Liver (tissue), 9 donors: ENCODE data around the gene SLC2A1. TPM values are rescaled to one million over a fixed set of nuclear protein-coding genes. Genes with fewer than 3 reads are reported as not detected.

ENCODE experiments used
- DNase-seq: peaks from one replicate; pipeline ENCODE4 v3.0.0-alpha.2; 2017; ENCODE audit warnings: low spot score
- H3K27ac ChIP-seq, 2 donors: one replicate each; pipeline ENCODE4 v1.7.0; 2013; ENCODE audit warnings: inconsistent platforms in 2 of 2, low read length in 2 of 2, control low read depth in 1 of 2, low read depth in 1 of 2, mild to moderate bottlenecking in 1 of 2
- H3K27me3 ChIP-seq, 4 donors: one replicate each; pipeline versions ENCODE4 v1.6.1 to v1.7.0; 2013; ENCODE audit warnings: low read length in 3 of 4, inconsistent platforms in 1 of 4, mild to moderate bottlenecking in 1 of 4, moderate library complexity in 1 of 4; ENCODE audit not compliant: control insufficient read depth in 4 of 4, insufficient read depth in 4 of 4
- H3K36me3 ChIP-seq, 4 donors: one replicate each; pipeline versions ENCODE4 v1.6.1 to v1.7.0; 2013; ENCODE audit warnings: low read length in 3 of 4, mild to moderate bottlenecking in 3 of 4, low read depth in 1 of 4, moderate library complexity in 1 of 4; ENCODE audit not compliant: control insufficient read depth in 4 of 4, insufficient read depth in 3 of 4
- H3K4me1 ChIP-seq, 4 donors: one replicate each; pipeline versions ENCODE4 v1.6.1 to v1.7.0; 2013; ENCODE audit warnings: low read length in 3 of 4, mild to moderate bottlenecking in 3 of 4, moderate library complexity in 1 of 4; ENCODE audit not compliant: control insufficient read depth in 4 of 4, insufficient read depth in 4 of 4
- H3K4me3 ChIP-seq, 3 donors: one replicate each; pipeline versions ENCODE4 v1.6.1 to v1.7.0; 2013; ENCODE audit warnings: low read length in 3 of 3, control low read depth in 1 of 3, low read depth in 1 of 3, mild to moderate bottlenecking in 1 of 3
- H3K9ac ChIP-seq, 2 donors: one replicate each; pipeline ENCODE4 v1.7.0; 2013; ENCODE audit warnings: low read length in 2 of 2, mild to moderate bottlenecking in 2 of 2, moderate library complexity in 2 of 2, control low read depth in 1 of 2, low read depth in 1 of 2
- H3K9me3 ChIP-seq, 4 donors: one replicate each; pipeline versions ENCODE4 v1.6.1 to v1.7.0; 2013; ENCODE audit warnings: low read length in 3 of 4; ENCODE audit not compliant: control insufficient read depth in 4 of 4
- ATF3 ChIP-seq: IDR thresholded peaks from 2 replicates; pipeline ENCODE4 v1.6.1; 2016; ENCODE audit warnings: antibody characterized with exemption
- EGR1 ChIP-seq, 2 donors: IDR thresholded peaks; 2 replicates each; pipeline ENCODE4 v1.6.1; 2016 to 2018; ENCODE audit warnings: antibody characterized with exemption in 2 of 2, low read depth in 2 of 2
- FOXA1 ChIP-seq: IDR thresholded peaks from 2 replicates; pipeline ENCODE4 v1.6.1; 2016; ENCODE audit warnings: antibody characterized with exemption
- FOXA2 ChIP-seq: IDR thresholded peaks from 2 replicates; pipeline ENCODE4 v1.6.1; 2016; ENCODE audit warnings: antibody characterized with exemption
- GABPA ChIP-seq, 2 donors: IDR thresholded peaks in 1 of 2; conservative IDR thresholded peaks in 1 of 2; 2 replicates each; pipeline ENCODE4 v1.6.1; 2016; ENCODE audit warnings: antibody characterized with exemption in 2 of 2, mild to moderate bottlenecking in 1 of 2, moderate library complexity in 1 of 2
- HNF4A ChIP-seq, 2 donors: conservative IDR thresholded peaks; 2 replicates each; pipeline ENCODE4 v1.6.1; 2016; ENCODE audit warnings: antibody characterized with exemption in 2 of 2, mild to moderate bottlenecking in 2 of 2
- HNF4G ChIP-seq: IDR thresholded peaks from 2 replicates; pipeline ENCODE4 v1.6.1; 2016; ENCODE audit warnings: antibody characterized with exemption
- JUND ChIP-seq, 2 donors: IDR thresholded peaks; 2 replicates each; pipeline ENCODE4 v1.6.1; 2016; ENCODE audit warnings: antibody characterized with exemption in 2 of 2
- NR2F2 ChIP-seq: IDR thresholded peaks from 2 replicates; pipeline ENCODE4 v1.6.1; 2016; ENCODE audit warnings: antibody characterized with exemption
- RAD21 ChIP-seq, 2 donors: IDR thresholded peaks; 2 replicates each; pipeline ENCODE4 v1.6.1; 2016; ENCODE audit warnings: antibody characterized with exemption in 2 of 2, mild to moderate bottlenecking in 2 of 2
- RXRA ChIP-seq, 2 donors: IDR thresholded peaks; 2 replicates each; pipeline ENCODE4 v1.6.1; 2017 to 2018; ENCODE audit warnings: antibody characterized with exemption in 2 of 2, mild to moderate bottlenecking in 1 of 2
- SP1 ChIP-seq: IDR thresholded peaks from 2 replicates; pipeline ENCODE4 v1.6.1; 2018; ENCODE audit warnings: antibody characterized with exemption, mild to moderate bottlenecking
- TAF1 ChIP-seq: conservative IDR thresholded peaks from 2 replicates; pipeline ENCODE4 v1.6.1; 2016; ENCODE audit warnings: antibody characterized with exemption, mild to moderate bottlenecking
- YY1 ChIP-seq: IDR thresholded peaks from 2 replicates; pipeline ENCODE4 v1.6.1; 2016; ENCODE audit warnings: antibody characterized with exemption, mild to moderate bottlenecking
- WGBS: extraction: QIAGEN DNeasy Blood & Tissue Kit; methylation state at CpG from one replicate; pipeline ENCODE4 v1.1.7; 2013; 5-methylcytosine and 5-hydroxymethylcytosine counted together
- polyA plus RNA-seq, 2 donors: library from polyadenylated mRNA; stranded (reverse) in 1 of 2; unstranded in 1 of 2; fragments of 200-250 nt in 1 of 2; fragments of >200 nt in 1 of 2; fragmentation: Nextera tagmentation in 1 of 2; extraction: Ambion mirVana in 1 of 2; gene quantifications; one replicate each; pipeline versions ENCODE4 v1.2.1 to v1.2.3, GENCODE V29; 2013 to 2015
- total RNA-seq, 2 donors: library from RNA; depleted of rRNA; stranded (reverse); fragments of >200 nt; gene quantifications; one replicate each; pipeline ENCODE4 v1.2.3, GENCODE V29; 2014
- TF ChIP-seq, protein P1 (sequence below): IDR thresholded peaks from 2 replicates; pipeline ENCODE4 v1.6.1; 2016; ENCODE audit warnings: antibody characterized with exemption
- TF ChIP-seq, protein P2 (sequence below): fragments of 150-350 bp; IDR thresholded peaks from 2 replicates; pipeline ENCODE4 v1.5.1; 2017; ENCODE audit warnings: improper control_type of control experiment, low read depth, low read length; ENCODE audit not compliant: missing input control
- TF ChIP-seq, protein P3 (sequence below): IDR thresholded peaks from 2 replicates; pipeline ENCODE4 v1.6.1; 2016; ENCODE audit warnings: antibody characterized with exemption, mild to moderate bottlenecking
- TF ChIP-seq, protein P4 (sequence below): IDR thresholded peaks from 2 replicates; pipeline ENCODE4 v1.6.1; 2016; ENCODE audit warnings: antibody characterized with exemption
- donor health status: healthy.
- donor health status: healthy.
- donor health status: healthy.
- donor health status: healthy.
- donor health status: healthy.

Gene SLC2A1
- total and polyA plus RNA-seq, 4 donors = 1.1 to 675 (median 3.0) TPM

GRCh38 chr1:42930178-42931107 lies 28.2 kb downstream of the SLC2A1 start:
- peaks cover 0 to 6% (median 1%) of the 10 kb centered on the region in 4 donors for H3K36me3 ChIP-seq
- no peaks in the 10 kb centered on the region for H3K27me3 ChIP-seq
- H3K4me3 ChIP-seq = no peak overlapping the region
- DNase-seq = peak; percentile 41
- H3K4me1 ChIP-seq = peaks cover 0 to 3% (median 0%) of the 10 kb centered on the region in 4 donors
- H3K9ac ChIP-seq = no peak overlapping the region
- TF ChIP-seq FOXA1 (no peak), JUND (IDR thresholded peaks at IDR 0.05) (no peak), YY1 (no peak), ATF3 (no peak), SP1 (no peak), FOXA2 (no peak), RAD21 (IDR thresholded peaks at IDR 0.05) (no peak), HNF4G (no peak), HNF4A (conservative IDR thresholded peaks at IDR 0.05) (no peak), NR2F2 (no peak), RXRA (IDR thresholded peaks at IDR 0.05) (no peak), EGR1 (IDR thresholded peaks at IDR 0.05; ENCODE audit: low read depth in 2 of 2) (no peak), TAF1 (no peak), GABPA (IDR thresholded peaks at IDR 0.05 in 1 of 2, conservative IDR thresholded peaks at IDR 0.05 in 1 of 2) (no peak)
- TF ChIP-seq, protein P1, sequence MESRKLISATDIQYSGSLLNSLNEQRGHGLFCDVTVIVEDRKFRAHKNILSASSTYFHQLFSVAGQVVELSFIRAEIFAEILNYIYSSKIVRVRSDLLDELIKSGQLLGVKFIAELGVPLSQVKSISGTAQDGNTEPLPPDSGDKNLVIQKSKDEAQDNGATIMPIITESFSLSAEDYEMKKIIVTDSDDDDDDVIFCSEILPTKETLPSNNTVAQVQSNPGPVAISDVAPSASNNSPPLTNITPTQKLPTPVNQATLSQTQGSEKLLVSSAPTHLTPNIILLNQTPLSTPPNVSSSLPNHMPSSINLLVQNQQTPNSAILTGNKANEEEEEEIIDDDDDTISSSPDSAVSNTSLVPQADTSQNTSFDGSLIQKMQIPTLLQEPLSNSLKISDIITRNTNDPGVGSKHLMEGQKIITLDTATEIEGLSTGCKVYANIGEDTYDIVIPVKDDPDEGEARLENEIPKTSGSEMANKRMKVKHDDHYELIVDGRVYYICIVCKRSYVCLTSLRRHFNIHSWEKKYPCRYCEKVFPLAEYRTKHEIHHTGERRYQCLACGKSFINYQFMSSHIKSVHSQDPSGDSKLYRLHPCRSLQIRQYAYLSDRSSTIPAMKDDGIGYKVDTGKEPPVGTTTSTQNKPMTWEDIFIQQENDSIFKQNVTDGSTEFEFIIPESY = no peak
- TF ChIP-seq, protein P2, sequence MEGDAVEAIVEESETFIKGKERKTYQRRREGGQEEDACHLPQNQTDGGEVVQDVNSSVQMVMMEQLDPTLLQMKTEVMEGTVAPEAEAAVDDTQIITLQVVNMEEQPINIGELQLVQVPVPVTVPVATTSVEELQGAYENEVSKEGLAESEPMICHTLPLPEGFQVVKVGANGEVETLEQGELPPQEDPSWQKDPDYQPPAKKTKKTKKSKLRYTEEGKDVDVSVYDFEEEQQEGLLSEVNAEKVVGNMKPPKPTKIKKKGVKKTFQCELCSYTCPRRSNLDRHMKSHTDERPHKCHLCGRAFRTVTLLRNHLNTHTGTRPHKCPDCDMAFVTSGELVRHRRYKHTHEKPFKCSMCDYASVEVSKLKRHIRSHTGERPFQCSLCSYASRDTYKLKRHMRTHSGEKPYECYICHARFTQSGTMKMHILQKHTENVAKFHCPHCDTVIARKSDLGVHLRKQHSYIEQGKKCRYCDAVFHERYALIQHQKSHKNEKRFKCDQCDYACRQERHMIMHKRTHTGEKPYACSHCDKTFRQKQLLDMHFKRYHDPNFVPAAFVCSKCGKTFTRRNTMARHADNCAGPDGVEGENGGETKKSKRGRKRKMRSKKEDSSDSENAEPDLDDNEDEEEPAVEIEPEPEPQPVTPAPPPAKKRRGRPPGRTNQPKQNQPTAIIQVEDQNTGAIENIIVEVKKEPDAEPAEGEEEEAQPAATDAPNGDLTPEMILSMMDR = no peak
- TF ChIP-seq, protein P3, sequence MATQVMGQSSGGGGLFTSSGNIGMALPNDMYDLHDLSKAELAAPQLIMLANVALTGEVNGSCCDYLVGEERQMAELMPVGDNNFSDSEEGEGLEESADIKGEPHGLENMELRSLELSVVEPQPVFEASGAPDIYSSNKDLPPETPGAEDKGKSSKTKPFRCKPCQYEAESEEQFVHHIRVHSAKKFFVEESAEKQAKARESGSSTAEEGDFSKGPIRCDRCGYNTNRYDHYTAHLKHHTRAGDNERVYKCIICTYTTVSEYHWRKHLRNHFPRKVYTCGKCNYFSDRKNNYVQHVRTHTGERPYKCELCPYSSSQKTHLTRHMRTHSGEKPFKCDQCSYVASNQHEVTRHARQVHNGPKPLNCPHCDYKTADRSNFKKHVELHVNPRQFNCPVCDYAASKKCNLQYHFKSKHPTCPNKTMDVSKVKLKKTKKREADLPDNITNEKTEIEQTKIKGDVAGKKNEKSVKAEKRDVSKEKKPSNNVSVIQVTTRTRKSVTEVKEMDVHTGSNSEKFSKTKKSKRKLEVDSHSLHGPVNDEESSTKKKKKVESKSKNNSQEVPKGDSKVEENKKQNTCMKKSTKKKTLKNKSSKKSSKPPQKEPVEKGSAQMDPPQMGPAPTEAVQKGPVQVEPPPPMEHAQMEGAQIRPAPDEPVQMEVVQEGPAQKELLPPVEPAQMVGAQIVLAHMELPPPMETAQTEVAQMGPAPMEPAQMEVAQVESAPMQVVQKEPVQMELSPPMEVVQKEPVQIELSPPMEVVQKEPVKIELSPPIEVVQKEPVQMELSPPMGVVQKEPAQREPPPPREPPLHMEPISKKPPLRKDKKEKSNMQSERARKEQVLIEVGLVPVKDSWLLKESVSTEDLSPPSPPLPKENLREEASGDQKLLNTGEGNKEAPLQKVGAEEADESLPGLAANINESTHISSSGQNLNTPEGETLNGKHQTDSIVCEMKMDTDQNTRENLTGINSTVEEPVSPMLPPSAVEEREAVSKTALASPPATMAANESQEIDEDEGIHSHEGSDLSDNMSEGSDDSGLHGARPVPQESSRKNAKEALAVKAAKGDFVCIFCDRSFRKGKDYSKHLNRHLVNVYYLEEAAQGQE = no peak
- TF ChIP-seq, protein P4, sequence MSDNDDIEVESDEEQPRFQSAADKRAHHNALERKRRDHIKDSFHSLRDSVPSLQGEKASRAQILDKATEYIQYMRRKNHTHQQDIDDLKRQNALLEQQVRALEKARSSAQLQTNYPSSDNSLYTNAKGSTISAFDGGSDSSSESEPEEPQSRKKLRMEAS = no peak
- 93% methylated on average over 25 of the region's 25 CpGs for WGBS
- no peak overlapping the region for H3K27ac ChIP-seq
- no peaks in the 10 kb centered on the region for H3K9me3 ChIP-seq
